A549 (cell line): ENCODE measurements around the gene ITGA1. TPM values are rescaled to one million over a fixed set of nuclear protein-coding genes. Genes with fewer than 3 reads are reported as not detected.

Source experiments
- ATAC-seq, 2 experiments: fragments of 200-7000 bp in 1 of 2; fragments of >200 bp in 1 of 2; cut with Nextera tagmentation in 1 of 2; cut with Tn5 transposase in 1 of 2; 3 replicates each; pipeline versions ENCODE4 v1.8.0 to v1.9.1; 2018 to 2020; ENCODE audit warnings: mild to moderate bottlenecking in 1 of 2, moderate library complexity in 1 of 2
- CTCF ChIA-PET: fragments of 300-600 bp; sonication (Branson Sonifier 250); formaldehyde crosslinking; extraction: SDS; loops from one replicate; lab custom pipeline; 2021; ENCODE audit warnings: antibody characterized with exemption, inconsistent platforms; lab: Yijun Ruan, JAX
- POLR2A ChIA-PET: fragments of 350-600 bp; formaldehyde crosslinking; extraction: SDS; loops from one replicate; lab custom pipeline; 2021; ENCODE audit warnings: antibody characterized with exemption, inconsistent platforms; lab: Yijun Ruan, JAX
- DNase-seq, 2 experiments: peaks; one replicate each; pipeline versions ENCODE4 v3.0.0 to v3.0.0-alpha.2; 2011 to 2016; ENCODE audit warnings: low read depth in 1 of 2, low spot score in 1 of 2
- FAIRE-seq: peaks from 2 replicates; lab custom pipeline; 2011; peaks lifted over from hg19 to GRCh38; lab: Jason Lieb, UNC
- H3K27ac ChIP-seq, 2 experiments: fragments of >200 bp; sonication (Bioruptor Twin); formaldehyde crosslinking; 3 replicates each; pipeline ENCODE4 v1.5.1; 2016 to 2017
- H3K4me1 ChIP-seq: fragments of >200 bp; sonication (Bioruptor Twin); formaldehyde crosslinking; 3 replicates; pipeline ENCODE4 v1.6.1; 2016
- H3K4me2 ChIP-seq: fragments of >200 bp; sonication (Bioruptor Twin); formaldehyde crosslinking; 3 replicates; pipeline ENCODE4 v1.6.1; 2016
- H3K4me3 ChIP-seq: fragments of >200 bp; sonication (Bioruptor Twin); formaldehyde crosslinking; 3 replicates; pipeline ENCODE4 v1.5.1; 2016
- H3K9me3 ChIP-seq: fragments of >200 bp; sonication (Bioruptor Twin); formaldehyde crosslinking; 3 replicates; pipeline ENCODE4 v1.6.1; 2016
- CHD2 ChIP-seq: fragments of 150-350 bp; IDR thresholded peaks from 2 replicates; pipeline ENCODE4 v1.6.1; 2014; ENCODE audit warnings: low read length; ENCODE audit not compliant: partially characterized antibody
- CHD4 ChIP-seq: fragments of 200-600 bp; sonication (generic); IDR thresholded peaks from 2 replicates; pipeline ENCODE4 v1.6.1; 2016; ENCODE audit warnings: antibody characterized with exemption, mild to moderate bottlenecking, borderline replicate concordance
- ESRRA ChIP-seq: fragments of 150-350 bp; IDR thresholded peaks from 2 replicates; pipeline ENCODE4 v1.6.1; 2014; ENCODE audit warnings: mild to moderate bottlenecking, low read length, borderline replicate concordance
- FOSB ChIP-seq: fragments of 250-450 bp; sonication (Bioruptor Pico); IDR thresholded peaks from 2 replicates; pipeline ENCODE4 v1.5.0; 2020; ENCODE audit warnings: mild to moderate bottlenecking, moderate library complexity
- FOSL2 ChIP-seq, 2 experiments: fragments of 450-650 bp in 1 of 2; fragments of >200 bp in 1 of 2; sonication (Bioruptor Twin) in 1 of 2; formaldehyde crosslinking; IDR thresholded peaks; 2 replicates each; pipeline versions ENCODE4 v1.5.0 to v1.6.1; 2016 to 2020; ENCODE audit warnings: mild to moderate bottlenecking in 1 of 2, moderate library complexity in 1 of 2
- FOXS1 ChIP-seq: fragments of 250-450 bp; sonication (Bioruptor Pico); IDR thresholded peaks from 2 replicates; pipeline ENCODE4 v1.5.0; 2020; ENCODE audit warnings: mild to moderate bottlenecking, moderate library complexity
- HDAC2 ChIP-seq: fragments of 200-600 bp; sonication (generic); IDR thresholded peaks from 2 replicates; pipeline ENCODE4 v1.6.1; 2016
- HEYL ChIP-seq: fragments of 250-450 bp; sonication (Bioruptor Pico); IDR thresholded peaks from 2 replicates; pipeline ENCODE4 v1.8.0; 2021; ENCODE audit warnings: mild to moderate bottlenecking, moderate library complexity
- HOXA7 ChIP-seq: fragments of 250-450 bp; sonication (Bioruptor Pico); IDR thresholded peaks from 2 replicates; pipeline ENCODE4 v1.5.0; 2020; ENCODE audit warnings: mild to moderate bottlenecking, moderate library complexity
- KDM1A ChIP-seq: fragments of 200-600 bp; sonication (generic); IDR thresholded peaks from 2 replicates; pipeline ENCODE4 v1.6.1; 2016; ENCODE audit warnings: low read depth, mild to moderate bottlenecking
- KDM5A ChIP-seq: fragments of 200-600 bp; sonication (generic); IDR thresholded peaks from 2 replicates; pipeline ENCODE4 v1.6.1; 2016; ENCODE audit warnings: antibody characterized with exemption, mild to moderate bottlenecking
- NPAS2 ChIP-seq: fragments of 250-450 bp; sonication (Bioruptor Pico); IDR thresholded peaks from 2 replicates; pipeline ENCODE4 v1.8.0; 2022; ENCODE audit warnings: mild to moderate bottlenecking, moderate library complexity, borderline replicate concordance
- POLR2A ChIP-seq: IDR thresholded peaks from 2 replicates; pipeline ENCODE4 v1.6.1; 2012; ENCODE audit warnings: mild to moderate bottlenecking, low read length
- RARB ChIP-seq: fragments of 250-450 bp; sonication (Bioruptor Pico); IDR thresholded peaks from 2 replicates; pipeline ENCODE4 v1.8.0; 2021; ENCODE audit warnings: mild to moderate bottlenecking, moderate library complexity
- RCOR1 ChIP-seq: fragments of 150-350 bp; IDR thresholded peaks from 2 replicates; pipeline ENCODE4 v1.6.1; 2014; ENCODE audit warnings: antibody characterized with exemption, low read length, low read depth
- RFX5 ChIP-seq: fragments of 450-650 bp; IDR thresholded peaks from 2 replicates; pipeline ENCODE4 v1.7.1; 2014; ENCODE audit warnings: antibody characterized with exemption, mild to moderate bottlenecking, moderate library complexity
- TFCP2L1 ChIP-seq: fragments of 250-450 bp; sonication (Bioruptor Pico); IDR thresholded peaks from 2 replicates; pipeline ENCODE4 v1.5.0; 2021; ENCODE audit warnings: mild to moderate bottlenecking
- TP53 ChIP-seq: fragments of 250-450 bp; sonication (Bioruptor Pico); IDR thresholded peaks from 2 replicates; pipeline ENCODE4 v1.5.0; 2021; ENCODE audit warnings: mild to moderate bottlenecking, moderate library complexity
- ZC3H11A ChIP-seq: fragments of 450-650 bp; IDR thresholded peaks from 2 replicates; pipeline ENCODE4 v1.6.1; 2014; ENCODE audit warnings: antibody characterized with exemption, mild to moderate bottlenecking
- ZFP36 ChIP-seq: fragments of 450-650 bp; IDR thresholded peaks from 2 replicates; pipeline ENCODE4 v1.6.1; 2014; ENCODE audit warnings: borderline replicate concordance; ENCODE audit not compliant: partially characterized antibody
- ZNF302 ChIP-seq: fragments of 250-450 bp; sonication (Bioruptor Pico); IDR thresholded peaks from 2 replicates; pipeline ENCODE4 v1.9.0; 2021; ENCODE audit warnings: inconsistent platforms, mild to moderate bottlenecking, moderate library complexity
- ZSCAN20 ChIP-seq: fragments of 250-450 bp; sonication (Bioruptor Pico); IDR thresholded peaks from 2 replicates; pipeline ENCODE4 v1.8.0; 2022; ENCODE audit warnings: mild to moderate bottlenecking, moderate library complexity
- polyA plus RNA-seq, 4 experiments: library from polyadenylated mRNA; depleted of rRNA in 3 of 4; stranded (reverse); fragments of >200 nt; fragmentation: RNase III in 1 of 4; extraction: RNeasy Plus Mini Kit Qiagen cat#74134 plus additional on column Dnase treatment in 1 of 4; gene quantifications; 2 replicates in 3 of 4; 3 replicates in 1 of 4; pipeline ENCODE4 v1.2.3, GENCODE V29; 2011 to 2017
- TF ChIP-seq, protein P1 (sequence below): fragments of 200-600 bp; sonication (generic); IDR thresholded peaks from 2 replicates; pipeline ENCODE4 v1.6.1; 2016; ENCODE audit warnings: antibody characterized with exemption, mild to moderate bottlenecking, moderate library complexity
- TF ChIP-seq, protein P2 (sequence below): fragments of 250-450 bp; sonication (Bioruptor Pico); IDR thresholded peaks from 2 replicates; pipeline ENCODE4 v1.5.0; 2020; ENCODE audit warnings: low read depth, mild to moderate bottlenecking, moderate library complexity
- TF ChIP-seq, protein P3 (sequence below): fragments of 250-450 bp; sonication (Bioruptor Pico); IDR thresholded peaks from 2 replicates; pipeline ENCODE4 v1.5.0; 2021; ENCODE audit warnings: mild to moderate bottlenecking, moderate library complexity, borderline replicate concordance
- TF ChIP-seq, protein P4 (sequence below): fragments of >200 bp; sonication (Bioruptor Twin); formaldehyde crosslinking; IDR thresholded peaks from 3 replicates; pipeline ENCODE4 v1.6.1; 2016
- TF ChIP-seq, protein P5 (sequence below): IDR thresholded peaks from 2 replicates; pipeline ENCODE4 v1.6.1; 2012

Gene ITGA1
- polyA plus RNA-seq, 2 of the 4 experiments (the other 2 are of a cell fraction) = 1.5 to 5.5 TPM

DNA sequence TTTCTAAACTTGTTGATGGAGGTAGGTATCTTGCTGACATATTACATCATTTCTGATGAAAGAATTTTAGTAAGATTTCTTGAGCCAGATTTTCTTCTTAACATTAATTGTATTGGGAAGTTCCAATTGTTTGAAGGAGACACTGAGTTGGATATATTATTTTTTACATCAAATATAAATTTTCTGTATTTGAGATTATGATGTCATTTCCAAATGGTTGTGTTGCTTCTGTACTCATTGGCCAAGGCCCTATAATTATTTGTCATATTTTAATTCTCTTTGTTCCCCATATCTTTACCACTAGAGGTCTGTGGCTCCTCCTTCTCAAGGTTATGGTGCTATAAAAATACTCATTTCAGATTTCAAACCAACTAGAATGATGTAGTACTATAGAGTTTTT, 53.4 kb downstream of the ITGA1 start:
- H3K4me3 ChIP-seq = no peak overlapping the region
- ChIA-PET POLR2A (no interaction called here), CTCF (no interaction called here)
- DNase-seq (no peak), FAIRE-seq (no peak), ATAC-seq (no peak)
- no peaks in the 10 kb centered on the region; the same call in 2 of the 3 replicates for H3K4me1 ChIP-seq
- no peak overlapping the region for H3K27ac ChIP-seq
- H3K9me3 ChIP-seq = no peaks in the 10 kb centered on the region
- H3K4me2 ChIP-seq = no peak overlapping the region
- TF ChIP-seq, protein P1, sequence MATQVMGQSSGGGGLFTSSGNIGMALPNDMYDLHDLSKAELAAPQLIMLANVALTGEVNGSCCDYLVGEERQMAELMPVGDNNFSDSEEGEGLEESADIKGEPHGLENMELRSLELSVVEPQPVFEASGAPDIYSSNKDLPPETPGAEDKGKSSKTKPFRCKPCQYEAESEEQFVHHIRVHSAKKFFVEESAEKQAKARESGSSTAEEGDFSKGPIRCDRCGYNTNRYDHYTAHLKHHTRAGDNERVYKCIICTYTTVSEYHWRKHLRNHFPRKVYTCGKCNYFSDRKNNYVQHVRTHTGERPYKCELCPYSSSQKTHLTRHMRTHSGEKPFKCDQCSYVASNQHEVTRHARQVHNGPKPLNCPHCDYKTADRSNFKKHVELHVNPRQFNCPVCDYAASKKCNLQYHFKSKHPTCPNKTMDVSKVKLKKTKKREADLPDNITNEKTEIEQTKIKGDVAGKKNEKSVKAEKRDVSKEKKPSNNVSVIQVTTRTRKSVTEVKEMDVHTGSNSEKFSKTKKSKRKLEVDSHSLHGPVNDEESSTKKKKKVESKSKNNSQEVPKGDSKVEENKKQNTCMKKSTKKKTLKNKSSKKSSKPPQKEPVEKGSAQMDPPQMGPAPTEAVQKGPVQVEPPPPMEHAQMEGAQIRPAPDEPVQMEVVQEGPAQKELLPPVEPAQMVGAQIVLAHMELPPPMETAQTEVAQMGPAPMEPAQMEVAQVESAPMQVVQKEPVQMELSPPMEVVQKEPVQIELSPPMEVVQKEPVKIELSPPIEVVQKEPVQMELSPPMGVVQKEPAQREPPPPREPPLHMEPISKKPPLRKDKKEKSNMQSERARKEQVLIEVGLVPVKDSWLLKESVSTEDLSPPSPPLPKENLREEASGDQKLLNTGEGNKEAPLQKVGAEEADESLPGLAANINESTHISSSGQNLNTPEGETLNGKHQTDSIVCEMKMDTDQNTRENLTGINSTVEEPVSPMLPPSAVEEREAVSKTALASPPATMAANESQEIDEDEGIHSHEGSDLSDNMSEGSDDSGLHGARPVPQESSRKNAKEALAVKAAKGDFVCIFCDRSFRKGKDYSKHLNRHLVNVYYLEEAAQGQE = no peak
- TF ChIP-seq, protein P2, sequence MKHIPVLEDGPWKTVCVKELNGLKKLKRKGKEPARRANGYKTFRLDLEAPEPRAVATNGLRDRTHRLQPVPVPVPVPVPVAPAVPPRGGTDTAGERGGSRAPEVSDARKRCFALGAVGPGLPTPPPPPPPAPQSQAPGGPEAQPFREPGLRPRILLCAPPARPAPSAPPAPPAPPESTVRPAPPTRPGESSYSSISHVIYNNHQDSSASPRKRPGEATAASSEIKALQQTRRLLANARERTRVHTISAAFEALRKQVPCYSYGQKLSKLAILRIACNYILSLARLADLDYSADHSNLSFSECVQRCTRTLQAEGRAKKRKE (CRISPR knock-in tag) = no peak
- no peak for TF ChIP-seq FOXS1 (CRISPR knock-in tag)
- TF ChIP-seq ZFP36 = no peak
- no peak for TF ChIP-seq ESRRA
- TF ChIP-seq CHD4 = no peak
- TF ChIP-seq, protein P3, sequence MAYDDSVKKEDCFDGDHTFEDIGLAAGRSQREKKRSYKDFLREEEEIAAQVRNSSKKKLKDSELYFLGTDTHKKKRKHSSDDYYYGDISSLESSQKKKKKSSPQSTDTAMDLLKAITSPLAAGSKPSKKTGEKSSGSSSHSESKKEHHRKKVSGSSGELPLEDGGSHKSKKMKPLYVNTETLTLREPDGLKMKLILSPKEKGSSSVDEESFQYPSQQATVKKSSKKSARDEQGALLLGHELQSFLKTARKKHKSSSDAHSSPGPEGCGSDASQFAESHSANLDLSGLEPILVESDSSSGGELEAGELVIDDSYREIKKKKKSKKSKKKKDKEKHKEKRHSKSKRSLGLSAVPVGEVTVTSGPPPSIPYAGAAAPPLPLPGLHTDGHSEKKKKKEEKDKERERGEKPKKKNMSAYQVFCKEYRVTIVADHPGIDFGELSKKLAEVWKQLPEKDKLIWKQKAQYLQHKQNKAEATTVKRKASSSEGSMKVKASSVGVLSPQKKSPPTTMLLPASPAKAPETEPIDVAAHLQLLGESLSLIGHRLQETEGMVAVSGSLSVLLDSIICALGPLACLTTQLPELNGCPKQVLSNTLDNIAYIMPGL (CRISPR knock-in tag) = no peak
- no peak for TF ChIP-seq HDAC2
- TF ChIP-seq TP53 (CRISPR knock-in tag) = no peak
- TF ChIP-seq RFX5 = no peak
- no peak for TF ChIP-seq ZC3H11A
- TF ChIP-seq ZSCAN20 (CRISPR knock-in tag) = no peak

DNA sequence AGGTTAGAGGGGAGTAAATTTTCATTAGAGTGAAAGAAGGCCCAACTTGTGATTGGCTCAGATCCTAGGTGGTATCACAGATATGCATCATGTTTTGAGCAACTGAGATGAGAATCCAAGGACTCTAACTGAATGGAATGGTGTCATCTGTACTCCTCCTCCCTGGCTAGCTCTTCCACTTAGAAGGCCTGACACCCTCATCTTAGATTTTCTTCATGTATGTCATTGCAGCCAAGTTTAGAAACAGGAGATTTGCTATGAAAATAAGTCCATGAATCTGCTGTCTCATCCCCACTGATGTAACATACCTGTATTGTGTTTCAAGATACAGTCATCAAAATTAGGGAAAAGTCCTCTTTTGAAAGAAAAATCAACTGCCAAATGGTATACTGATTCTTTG, 54.4 kb downstream of the ITGA1 start:
- Histone ChIP-seq H3K4me3 (no peak overlapping the region), H3K9me3 (no peaks in the 10 kb centered on the region), H3K4me2 (no peak overlapping the region), H3K4me1 (no peaks in the 10 kb centered on the region; the same call in 2 of the 3 replicates)
- ATAC-seq = no peak
- FAIRE-seq = no peak
- POLR2A ChIA-PET = interaction anchor here (0.6 kb wide), 1 partner anchor 10 kb away, joined by 4 read pairs; no protein-coding TSS in a partner anchor
- CTCF ChIA-PET = interaction anchor here (0.9 kb wide), 1 partner anchor 10 kb away, joined by 3 read pairs; no protein-coding TSS in a partner anchor
- no peak for TF ChIP-seq NPAS2 (CRISPR knock-in tag)
- TF ChIP-seq, protein P4, sequence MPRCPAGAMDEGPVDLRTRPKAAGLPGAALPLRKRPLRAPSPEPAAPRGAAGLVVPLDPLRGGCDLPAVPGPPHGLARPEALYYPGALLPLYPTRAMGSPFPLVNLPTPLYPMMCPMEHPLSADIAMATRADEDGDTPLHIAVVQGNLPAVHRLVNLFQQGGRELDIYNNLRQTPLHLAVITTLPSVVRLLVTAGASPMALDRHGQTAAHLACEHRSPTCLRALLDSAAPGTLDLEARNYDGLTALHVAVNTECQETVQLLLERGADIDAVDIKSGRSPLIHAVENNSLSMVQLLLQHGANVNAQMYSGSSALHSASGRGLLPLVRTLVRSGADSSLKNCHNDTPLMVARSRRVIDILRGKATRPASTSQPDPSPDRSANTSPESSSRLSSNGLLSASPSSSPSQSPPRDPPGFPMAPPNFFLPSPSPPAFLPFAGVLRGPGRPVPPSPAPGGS = no peak
- TF ChIP-seq ZC3H11A = no peak
- TF ChIP-seq POLR2A = no peak
- no peak for TF ChIP-seq ZNF302
- no peak for TF ChIP-seq FOSL2 (IDR thresholded peaks at IDR 0.05)
- TF ChIP-seq FOSL2 (CRISPR knock-in tag; IDR thresholded peaks at IDR 0.05) = no peak
- no peak for TF ChIP-seq RCOR1
- TF ChIP-seq ZFP36 = no peak
- no peak for TF ChIP-seq RARB
- TF ChIP-seq HDAC2 = no peak
- TF ChIP-seq TFCP2L1 = no peak
- TF ChIP-seq, protein P5, sequence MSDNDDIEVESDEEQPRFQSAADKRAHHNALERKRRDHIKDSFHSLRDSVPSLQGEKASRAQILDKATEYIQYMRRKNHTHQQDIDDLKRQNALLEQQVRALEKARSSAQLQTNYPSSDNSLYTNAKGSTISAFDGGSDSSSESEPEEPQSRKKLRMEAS = no peak
- TF ChIP-seq KDM5A = no peak
- no peak for TF ChIP-seq KDM1A
- no peak for TF ChIP-seq CHD2
- no peak for TF ChIP-seq FOSB
- no peak for TF ChIP-seq HEYL (CRISPR knock-in tag)
- TF ChIP-seq HOXA7 = no peak
- TF ChIP-seq, all 56 proteins: peak for 0
- DNase-seq = no peak
- H3K27ac ChIP-seq = no peak overlapping the region
